IPS-NIHi7 (cell line): ENCODE measurements around the gene TTC4.

Experiments used
- DNase-seq: peaks from one replicate; pipeline ENCODE4 v3.0.0; 2012; ENCODE audit warnings: mixed read lengths; ENCODE audit errors: extremely low spot score

The TTC4 gene

DNA sequence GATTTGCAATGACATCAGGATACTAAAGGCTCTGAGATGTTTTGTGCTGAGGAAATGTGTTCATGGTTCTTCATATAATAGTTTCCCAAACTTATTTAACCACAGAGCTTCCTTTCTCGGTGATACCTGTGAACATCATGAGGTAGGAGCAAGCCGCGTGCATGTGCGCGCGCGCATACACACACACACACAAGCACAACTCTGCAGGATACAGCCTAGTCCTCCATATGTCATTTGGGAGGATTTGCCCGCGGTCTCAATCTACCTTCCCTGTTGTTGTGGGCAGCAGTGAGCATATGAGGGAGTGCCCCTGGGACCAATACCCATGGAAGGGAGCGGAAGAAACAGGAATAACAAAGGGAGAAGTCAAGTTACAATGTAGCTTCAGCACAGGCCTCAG lies 12.2 kb upstream of the TTC4 start:
- no peak for DNase-seq

DNA sequence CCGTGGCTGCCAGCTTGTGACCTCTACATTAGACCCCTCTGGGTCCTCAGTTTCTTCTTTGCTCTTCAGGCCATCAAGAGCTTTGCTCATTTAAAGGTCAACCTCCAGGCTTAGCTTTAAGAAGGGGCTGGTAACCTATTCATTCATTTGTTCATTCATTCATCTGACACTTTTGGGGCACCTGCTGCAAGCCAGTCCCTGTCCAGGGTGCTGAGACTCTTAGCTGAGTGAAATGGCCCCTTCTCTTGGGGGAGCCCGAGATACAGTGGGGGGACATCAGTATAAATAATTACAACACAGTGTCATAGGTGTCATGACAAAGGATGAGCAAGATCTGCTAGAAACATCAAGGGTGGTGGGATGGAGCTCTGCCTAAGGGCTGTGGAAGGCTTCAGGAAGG lies 10.5 kb upstream of the TTC4 start:
- DNase-seq: no peak

DNA sequence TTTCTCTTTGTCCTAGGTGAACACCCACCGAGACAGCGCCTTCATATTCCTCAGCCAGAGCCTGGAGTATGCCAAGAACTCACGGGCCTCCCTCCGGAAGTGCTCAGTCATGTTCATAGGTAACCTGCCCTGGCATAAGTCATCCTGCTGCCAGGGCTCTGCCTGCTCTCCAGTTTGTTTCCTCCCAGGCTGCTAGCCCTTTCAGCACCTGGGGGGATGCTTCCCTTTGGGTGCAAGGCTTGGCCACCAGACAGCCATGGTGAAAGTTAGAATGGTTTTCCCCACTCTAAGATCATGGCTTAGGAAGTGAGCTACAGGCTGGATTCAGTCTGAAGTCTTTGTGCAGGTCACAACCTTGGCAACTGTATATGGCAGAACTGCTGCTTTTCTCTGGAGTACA lies 9.2 kb upstream of the TTC4 start:
- no peak for DNase-seq

DNA sequence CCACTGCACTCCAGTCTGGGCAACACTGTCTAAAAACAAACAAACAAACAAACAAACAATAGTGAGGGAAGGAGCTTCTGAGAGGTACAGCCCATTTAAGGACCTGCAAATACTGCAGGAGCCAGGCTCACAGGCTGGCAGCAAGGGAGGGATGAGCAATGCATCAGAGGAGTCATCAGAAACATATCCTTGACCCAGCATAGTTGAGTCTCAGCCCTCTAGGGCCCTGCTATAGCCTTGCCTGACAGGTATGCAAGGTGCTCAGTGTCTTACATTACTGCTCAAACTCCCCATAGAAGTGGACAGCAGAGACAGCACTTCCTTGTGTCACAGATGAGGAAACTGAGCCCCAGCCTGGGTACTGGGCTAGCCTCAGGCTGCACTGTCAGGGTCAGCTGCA lies 7.3 kb upstream of the TTC4 start:
- DNase-seq: no peak

DNA sequence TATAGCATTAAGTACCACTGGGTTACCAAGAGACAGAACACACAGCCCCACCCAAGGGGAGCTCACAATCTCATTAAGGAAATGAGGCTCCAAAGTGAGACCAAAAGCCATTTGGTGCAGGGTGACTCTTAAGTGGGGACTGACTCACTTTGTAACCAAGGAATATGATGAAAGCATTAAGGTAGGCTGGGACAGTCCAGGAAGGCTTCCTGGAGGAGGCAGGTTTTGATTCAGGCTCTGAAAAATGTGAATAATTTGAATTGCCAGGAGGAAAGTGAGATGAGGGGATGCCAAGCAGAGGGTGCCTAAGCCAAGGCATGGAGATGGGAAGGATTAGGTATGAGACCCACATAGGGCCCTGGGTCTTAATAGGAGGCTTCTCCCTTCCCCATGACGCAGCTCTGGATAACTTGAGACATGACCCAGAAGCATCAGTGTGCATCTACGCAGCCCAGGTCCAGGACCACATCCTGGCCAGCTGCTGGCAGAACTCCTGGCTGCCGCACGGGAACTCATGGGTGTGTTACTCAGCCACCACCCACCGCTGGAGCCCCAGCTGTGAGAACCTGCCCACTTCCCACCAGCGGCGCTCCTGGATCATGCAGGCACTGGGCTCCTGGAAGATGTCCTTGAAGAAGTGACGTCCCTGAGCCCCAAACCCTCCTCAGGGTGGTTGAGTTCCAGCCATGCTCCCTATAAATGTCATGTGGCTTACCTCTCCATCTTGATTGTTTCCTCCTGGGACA lies 5.9 kb upstream of the TTC4 start:
- no peak for DNase-seq

DNA sequence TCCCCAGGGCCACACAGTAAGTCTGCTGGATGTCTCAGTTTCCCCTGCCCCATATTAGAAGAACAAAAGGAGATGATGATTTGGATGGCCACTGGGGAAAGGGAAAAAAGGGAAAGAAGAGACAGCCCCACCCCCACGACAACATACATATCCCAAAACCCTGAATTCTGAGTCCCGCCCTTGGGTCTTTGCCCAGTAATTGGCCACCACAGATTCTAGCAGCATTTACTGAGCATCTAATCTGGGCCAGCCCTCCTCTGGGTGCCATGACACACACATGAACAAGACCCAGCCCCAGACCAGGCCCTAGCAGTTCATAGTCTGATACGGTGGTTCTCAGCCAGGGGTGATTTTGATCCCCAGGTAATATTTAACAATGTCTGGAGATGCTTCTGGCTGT lies 5.2 kb upstream of the TTC4 start:
- no peak for DNase-seq

DNA sequence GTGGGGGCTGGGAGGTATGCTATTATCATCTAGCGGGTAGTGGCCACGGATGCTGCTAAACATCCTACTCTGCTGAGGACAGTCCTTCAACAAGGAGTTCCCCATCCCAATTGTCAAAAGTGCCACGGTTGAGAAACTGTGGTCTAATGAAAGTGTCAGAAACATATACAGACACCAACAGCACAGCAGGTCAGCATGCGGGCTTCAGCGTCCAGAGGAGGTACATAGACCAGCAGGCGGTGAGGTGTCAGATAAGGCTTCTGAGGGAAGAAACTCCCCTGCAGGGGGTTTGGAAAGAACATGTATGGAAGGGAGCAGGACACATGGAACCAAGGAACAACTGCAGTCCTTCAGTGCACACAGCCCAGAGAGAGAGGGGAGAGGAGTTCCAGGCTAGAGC lies 4.8 kb upstream of the TTC4 start:
- DNase-seq: no peak

DNA sequence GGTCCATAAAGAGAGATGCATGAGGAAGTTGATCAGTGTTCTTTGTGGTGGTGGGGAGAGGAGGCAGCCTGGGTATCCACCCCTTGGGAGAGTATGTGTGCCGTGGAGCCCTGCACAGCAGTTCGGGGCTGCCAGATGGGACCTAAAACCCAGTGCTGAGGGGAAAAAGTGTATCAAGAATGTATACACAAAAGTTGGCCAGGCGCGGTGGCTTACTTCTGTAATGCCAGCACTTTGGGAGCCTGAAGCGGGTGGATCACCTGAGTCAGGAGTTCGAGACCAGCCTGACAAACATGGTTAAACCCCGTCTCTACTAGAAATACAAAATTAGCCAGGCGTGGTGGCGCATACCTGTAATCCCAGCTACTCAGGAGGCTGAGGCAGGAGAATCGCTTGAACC lies 4.1 kb upstream of the TTC4 start:
- DNase-seq: no peak

DNA sequence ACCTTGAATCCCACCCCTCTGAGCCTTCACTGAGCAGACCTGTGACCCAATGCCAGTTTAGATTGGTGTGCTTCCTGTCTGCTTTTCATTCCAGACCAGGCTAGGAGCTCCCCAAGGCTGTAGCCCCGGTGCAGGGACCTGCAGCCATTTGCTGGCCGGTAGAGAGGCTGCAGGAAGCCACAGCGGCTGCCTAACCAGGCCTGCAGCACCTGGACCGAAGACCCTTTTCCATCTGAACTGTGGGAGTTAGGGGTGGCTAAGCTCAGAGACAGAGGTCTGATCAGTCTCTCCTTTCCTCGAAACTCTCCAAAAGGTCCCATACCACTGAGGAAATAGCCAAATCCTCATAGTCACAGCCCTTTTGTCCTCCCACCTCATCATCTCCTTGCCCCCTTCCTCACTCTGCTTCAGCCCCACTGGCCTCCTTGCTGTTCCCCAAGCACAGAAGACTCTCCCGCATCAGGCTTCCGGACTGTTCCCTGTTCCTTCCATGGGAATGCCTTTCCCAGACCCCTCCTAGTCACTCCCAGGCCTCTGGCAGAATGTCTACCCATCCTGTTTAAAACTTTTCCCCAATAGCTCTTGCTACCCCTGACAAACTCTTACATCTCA lies 674 bp upstream of the TTC4 start:
- no peak for DNase-seq

DNA sequence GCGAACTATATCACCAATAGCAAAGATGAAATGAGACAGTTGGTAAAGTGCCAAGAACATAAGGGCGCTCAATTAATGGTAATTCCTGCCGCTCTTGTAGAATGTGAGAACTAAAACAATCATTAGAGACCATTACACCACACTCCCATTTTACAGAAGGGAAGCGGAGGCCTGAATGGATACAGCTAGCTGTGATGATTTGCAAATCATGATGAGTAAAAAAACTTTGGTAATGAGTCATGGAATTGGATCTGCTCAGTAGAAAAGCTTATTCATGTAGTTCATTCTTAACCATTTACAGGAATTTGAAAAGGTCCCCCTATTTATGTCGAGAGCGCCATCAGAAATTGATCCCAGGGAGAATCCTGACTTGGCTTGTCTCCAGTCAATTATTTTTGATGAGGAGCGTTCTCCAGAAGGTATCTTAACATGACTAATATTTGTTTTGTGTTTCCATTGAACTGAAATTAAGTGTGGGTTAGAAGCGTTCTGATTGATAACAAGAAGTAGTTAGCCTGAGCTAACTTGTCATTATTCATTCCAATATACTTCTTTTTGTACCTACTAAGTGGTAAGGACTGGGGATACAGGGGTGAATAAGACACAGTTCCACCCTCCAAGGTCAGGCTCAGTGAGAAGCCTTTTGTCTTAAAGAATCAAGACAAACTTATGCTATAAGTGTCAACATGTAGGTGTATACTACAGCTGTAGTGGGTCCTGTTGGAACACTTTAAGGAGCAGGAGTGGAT lies 812 bp downstream of the TTC4 start:
- no peak for DNase-seq

DNA sequence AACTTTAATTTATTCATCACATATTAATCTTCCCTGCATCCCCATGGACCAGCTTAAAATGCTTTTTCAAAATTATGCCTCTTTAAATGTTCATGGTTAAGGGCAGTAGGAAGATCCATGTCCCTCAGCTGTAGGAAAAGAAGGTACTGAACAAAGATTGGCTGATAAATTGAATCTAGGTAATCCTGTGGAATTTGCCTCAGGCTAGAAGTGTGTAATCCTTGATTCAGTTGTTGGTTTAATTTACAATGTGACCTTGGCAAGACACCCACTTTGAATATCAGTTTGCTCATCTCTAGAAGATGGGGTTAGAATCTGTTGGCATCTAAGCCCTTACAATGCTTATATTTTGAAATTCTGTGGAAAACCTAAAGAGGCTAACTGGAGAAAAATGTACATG lies 6.1 kb downstream of the TTC4 start:
- DNase-seq: no peak

DNA sequence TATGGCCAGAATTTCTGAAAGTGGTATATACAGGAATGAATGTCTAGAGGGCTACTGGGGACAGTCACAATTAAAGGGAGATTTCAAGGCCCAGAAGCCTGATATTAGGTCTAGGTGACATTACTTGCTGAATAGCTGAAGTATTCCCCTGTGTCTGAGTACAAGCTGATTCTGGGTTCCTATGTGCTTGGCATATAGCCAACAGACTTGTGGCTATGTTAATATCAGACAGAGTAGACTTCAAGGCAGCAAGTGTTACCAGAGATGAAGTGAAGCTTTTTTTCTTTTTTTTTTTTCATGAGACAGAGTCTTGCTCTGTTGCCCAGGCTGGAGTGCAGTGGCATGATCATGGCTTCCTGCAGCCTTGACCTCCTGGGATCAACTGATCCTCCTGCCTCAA lies 8.3 kb downstream of the TTC4 start:
- no peak for DNase-seq

DNA sequence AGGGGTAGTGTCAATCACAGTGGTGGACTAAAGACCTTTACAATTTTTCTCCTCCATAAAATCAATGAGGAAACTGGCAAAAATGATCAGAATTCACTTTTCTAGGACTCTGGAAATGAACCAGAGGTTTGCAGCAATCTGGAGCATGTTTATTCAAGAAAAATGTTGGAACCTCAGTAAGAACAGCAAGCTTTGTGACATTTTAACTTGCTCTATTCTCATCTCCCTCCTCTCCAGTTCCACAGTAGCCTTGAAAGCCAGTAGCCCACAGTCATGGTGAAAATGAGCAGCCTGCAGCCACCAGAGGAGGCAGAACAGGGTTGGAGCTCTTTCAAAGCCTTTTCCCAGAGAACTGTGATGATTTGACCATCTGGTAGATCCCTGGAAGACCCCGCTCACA lies 9.1 kb downstream of the TTC4 start:
- DNase-seq: no peak

DNA sequence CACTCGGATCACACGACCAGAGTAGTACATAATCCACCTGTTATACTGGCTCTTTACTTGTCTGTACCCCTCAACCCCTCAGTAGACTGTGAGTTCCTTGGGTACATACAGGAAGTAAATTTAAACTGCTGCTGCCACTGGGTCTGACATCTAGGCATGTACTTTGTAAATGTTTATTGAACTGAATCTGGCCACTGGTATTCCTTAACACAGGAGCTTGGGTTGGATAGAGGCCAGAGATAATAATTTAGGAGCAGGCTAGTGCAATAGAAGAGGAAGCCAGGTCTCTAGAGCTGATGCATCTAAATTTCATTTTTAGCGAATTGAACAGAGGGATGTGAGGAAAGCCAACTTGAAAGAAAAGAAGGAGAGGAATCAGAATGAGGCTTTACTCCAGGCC lies 12.4 kb downstream of the TTC4 start:
- DNase-seq: no peak

DNA sequence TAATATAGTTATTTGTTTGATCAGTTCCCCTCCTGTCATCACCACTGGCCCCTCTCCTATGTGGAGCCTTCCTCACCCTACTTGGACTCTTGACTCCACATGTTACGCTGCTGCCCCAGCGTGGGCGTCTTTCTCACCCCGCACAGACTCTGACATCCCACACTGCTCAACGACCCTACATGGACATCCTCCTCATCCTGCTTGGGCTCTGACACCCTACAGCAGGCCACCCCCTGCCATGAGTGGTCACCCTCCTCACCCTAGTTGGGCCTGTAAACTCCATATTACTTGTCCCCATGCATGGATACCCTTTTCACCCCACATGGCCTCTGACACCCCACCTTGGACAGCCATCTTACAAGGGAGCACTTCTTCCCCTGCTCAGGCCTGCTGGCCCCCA lies 21.0 kb downstream of the TTC4 start:
- no peak for DNase-seq

DNA sequence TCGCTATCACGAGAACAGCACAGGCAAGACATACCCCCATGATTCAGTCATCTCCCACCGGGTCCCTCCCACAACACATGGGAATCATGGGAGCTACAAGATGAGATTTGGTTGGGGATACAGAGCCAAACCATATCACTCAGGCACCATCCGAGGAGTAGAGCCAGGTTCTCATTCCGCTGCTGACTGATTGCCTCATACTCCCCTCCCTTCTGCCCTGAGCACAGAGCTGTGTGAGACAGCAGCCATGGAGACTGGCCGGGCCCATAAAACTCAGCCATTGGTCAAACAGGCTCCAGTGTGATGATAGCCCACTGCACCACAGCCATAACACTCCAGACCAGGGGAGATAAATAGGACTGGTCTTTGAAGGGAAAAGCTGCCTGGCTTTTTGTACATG lies 22.6 kb downstream of the TTC4 start:
- DNase-seq: no peak

DNA sequence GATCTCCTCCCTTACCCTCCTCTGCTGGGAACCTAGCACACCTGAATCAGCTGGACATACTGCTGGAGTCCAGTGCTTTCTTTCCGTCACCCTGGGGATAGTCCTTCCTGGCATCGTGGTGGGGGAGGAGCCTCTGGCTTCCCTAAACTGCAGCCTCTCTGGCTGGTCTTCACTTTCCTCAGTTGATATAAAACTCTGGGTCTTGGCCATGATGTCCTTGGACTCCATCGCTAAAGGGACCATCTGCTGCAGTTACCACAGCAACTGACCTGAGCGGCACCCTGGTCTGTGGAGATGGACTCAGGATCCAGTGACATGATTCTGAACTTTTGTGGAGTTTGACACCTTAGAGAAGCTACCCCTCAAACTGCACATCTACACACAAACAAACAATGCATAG lies 25.9 kb downstream of the TTC4 start:
- no peak for DNase-seq

DNA sequence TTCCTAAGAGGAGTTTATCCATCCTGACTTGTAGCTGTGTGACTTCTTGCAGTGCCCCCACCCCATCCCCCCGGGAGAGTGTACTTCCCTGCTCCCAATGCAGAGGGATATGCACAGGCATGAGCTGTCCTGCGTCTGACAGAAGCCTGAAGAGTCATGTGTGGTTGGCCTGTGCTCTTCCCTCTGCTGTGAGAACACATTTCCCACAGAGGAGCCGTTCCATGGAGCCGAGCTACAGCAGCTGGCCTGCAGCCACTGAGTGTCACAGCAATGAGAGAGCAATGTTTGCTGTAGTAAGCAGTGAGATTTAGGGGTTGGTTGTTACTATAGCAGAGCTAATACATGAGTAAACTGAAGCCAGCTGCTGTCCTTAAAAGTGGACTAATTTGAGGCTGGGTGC lies 26.6 kb downstream of the TTC4 start:
- no peak for DNase-seq

DNA sequence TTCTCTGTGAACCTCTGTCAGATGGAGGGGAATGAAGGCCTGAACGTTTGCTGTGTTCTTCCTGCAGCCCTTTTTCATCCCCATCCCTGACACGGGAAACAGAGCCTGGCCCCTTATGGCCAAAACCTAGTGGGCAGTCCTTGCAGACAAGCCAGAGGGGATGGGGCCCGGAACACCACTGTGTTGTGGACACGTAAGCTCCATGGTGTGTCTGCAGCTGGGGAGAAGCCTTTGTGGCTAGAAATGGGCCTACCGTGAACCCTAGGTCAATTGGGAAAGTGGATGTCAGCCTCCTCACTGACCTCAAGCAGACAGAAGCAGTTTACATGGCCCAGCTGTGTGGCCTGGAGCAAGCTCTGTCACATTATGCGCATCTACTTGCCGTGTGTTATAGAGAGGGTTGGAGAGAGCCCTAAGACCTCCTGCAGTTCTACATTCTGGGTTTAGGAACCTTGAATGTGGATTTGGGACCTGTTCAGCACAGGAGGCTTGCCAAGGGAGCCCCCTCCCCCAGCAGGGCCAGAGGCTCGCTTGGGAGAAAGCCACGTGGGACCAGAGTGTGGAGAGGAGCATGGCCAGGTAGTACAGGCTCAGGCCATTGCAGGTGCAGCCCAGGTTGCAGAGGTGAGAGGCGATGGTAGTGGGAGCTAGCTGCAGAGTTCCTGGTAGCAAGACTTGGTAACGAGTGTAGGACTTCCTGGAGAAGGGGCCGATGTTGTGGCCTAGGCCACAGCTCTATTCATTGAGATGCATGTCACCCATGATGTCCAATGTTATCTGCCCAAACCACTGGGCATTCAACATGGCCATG lies 28.0 kb downstream of the TTC4 start:
- DNase-seq: no peak

DNA sequence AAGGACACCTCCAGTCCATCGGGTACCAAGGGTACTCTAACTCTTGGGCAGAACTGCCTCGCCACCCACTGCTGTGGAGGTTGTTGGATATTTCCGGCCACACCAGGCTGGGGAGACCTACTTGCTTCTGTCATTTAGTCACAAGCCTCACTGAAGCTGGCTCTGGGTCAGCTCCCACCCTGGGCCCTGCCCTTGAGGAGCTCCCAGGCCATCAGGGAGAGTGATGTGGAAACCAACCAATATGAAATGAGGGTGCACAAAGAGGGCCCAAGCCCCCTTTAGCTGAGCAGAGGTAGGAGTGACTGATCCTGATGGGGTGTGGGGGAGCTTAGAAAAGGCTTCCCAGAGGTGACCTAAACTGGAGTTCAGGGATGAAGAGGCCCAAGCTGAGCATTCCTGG lies 29.0 kb downstream of the TTC4 start:
- DNase-seq: no peak

DNA sequence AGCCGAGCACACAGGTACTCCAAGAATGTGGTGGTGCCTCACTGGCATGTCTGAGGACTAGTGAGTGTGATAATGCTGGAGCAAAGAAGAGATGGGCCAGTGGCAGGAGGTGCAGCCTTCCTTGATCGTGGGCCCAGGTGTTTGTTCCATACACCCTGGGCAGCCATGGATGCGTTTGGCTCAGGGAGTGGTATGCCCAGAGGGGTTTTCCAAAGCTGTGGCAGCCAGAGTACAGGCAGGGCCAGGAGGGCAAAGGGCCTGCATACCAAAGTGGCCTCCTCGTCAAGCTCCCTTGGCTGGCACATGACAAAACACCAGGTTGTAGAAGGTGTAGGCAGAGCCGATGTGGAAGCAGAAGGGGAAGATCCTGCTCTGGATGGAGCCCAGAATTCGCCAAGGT lies 29.6 kb downstream of the TTC4 start:
- DNase-seq: no peak

DNA sequence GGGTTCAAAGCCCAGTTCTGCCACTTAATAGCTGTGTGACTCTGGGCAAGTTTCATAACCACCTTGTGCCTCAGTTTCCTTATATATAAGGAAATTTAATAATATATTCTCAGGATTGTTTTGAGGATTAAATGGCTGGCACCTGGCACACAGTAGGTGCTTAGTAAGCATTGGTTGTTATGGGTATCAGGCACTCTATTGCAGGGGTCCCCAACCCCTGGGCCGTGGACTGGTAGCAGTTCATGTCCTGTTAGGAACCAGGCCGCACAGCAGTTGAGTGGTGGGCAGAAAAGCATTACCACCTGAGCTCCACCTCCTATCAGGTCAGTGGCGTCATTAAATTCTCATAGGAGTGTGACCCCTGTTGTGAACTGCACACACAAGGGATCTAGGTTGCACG lies 30.2 kb downstream of the TTC4 start:
- no peak for DNase-seq
